A549 (cell line): ENCODE results near the gene SLC5A5. TPM values are rescaled to one million over a fixed set of nuclear protein-coding genes. Genes with fewer than 3 reads are reported as not detected.
"Not testable (repeated sequence)": the region's sequence is repeated elsewhere in the genome, so short reads cannot be mapped to it uniquely, and the experiment has no call there.

Experiments used
- ATAC-seq, 2 experiments: fragments of 200-7000 bp in 1 of 2; fragments of >200 bp in 1 of 2; cut with Nextera tagmentation in 1 of 2; cut with Tn5 transposase in 1 of 2; 3 replicates each; pipeline versions ENCODE4 v1.8.0 to v1.9.1; 2018 to 2020; ENCODE audit warnings: mild to moderate bottlenecking in 1 of 2, moderate library complexity in 1 of 2
- CTCF ChIA-PET: fragments of 300-600 bp; sonication (Branson Sonifier 250); formaldehyde crosslinking; extraction: SDS; loops from one replicate; lab custom pipeline; 2021; ENCODE audit warnings: antibody characterized with exemption, inconsistent platforms; lab: Yijun Ruan, JAX
- POLR2A ChIA-PET: fragments of 350-600 bp; formaldehyde crosslinking; extraction: SDS; loops from one replicate; lab custom pipeline; 2021; ENCODE audit warnings: antibody characterized with exemption, inconsistent platforms; lab: Yijun Ruan, JAX
- DNase-seq, 2 experiments: peaks; one replicate each; pipeline versions ENCODE4 v3.0.0 to v3.0.0-alpha.2; 2011 to 2016; ENCODE audit warnings: low read depth in 1 of 2, low spot score in 1 of 2
- FAIRE-seq: peaks from 2 replicates; lab custom pipeline; 2011; peaks lifted over from hg19 to GRCh38; lab: Jason Lieb, UNC
- H3K27ac ChIP-seq, 2 experiments: fragments of >200 bp; sonication (Bioruptor Twin); formaldehyde crosslinking; 3 replicates each; pipeline ENCODE4 v1.5.1; 2016 to 2017
- H3K4me1 ChIP-seq: fragments of >200 bp; sonication (Bioruptor Twin); formaldehyde crosslinking; 3 replicates; pipeline ENCODE4 v1.6.1; 2016
- H3K4me2 ChIP-seq: fragments of >200 bp; sonication (Bioruptor Twin); formaldehyde crosslinking; 3 replicates; pipeline ENCODE4 v1.6.1; 2016
- H3K4me3 ChIP-seq: fragments of >200 bp; sonication (Bioruptor Twin); formaldehyde crosslinking; 3 replicates; pipeline ENCODE4 v1.5.1; 2016
- H3K9me3 ChIP-seq: fragments of >200 bp; sonication (Bioruptor Twin); formaldehyde crosslinking; 3 replicates; pipeline ENCODE4 v1.6.1; 2016
- CBX2 ChIP-seq: fragments of 200-600 bp; sonication (generic); IDR thresholded peaks from 2 replicates; pipeline ENCODE4 v1.6.1; 2016; ENCODE audit warnings: low read depth, mild to moderate bottlenecking, borderline replicate concordance
- CHD4 ChIP-seq: fragments of 200-600 bp; sonication (generic); IDR thresholded peaks from 2 replicates; pipeline ENCODE4 v1.6.1; 2016; ENCODE audit warnings: antibody characterized with exemption, mild to moderate bottlenecking, borderline replicate concordance
- EHF ChIP-seq: fragments of 250-450 bp; sonication (Bioruptor Pico); IDR thresholded peaks from 2 replicates; pipeline ENCODE4 v1.5.0; 2020; ENCODE audit warnings: mild to moderate bottlenecking
- EHMT2 ChIP-seq: fragments of 200-600 bp; sonication (generic); IDR thresholded peaks from 2 replicates; pipeline ENCODE4 v1.6.1; 2016; ENCODE audit warnings: antibody characterized with exemption, low read depth, mild to moderate bottlenecking, moderate library complexity
- FOSL2 ChIP-seq, 2 experiments: fragments of 450-650 bp in 1 of 2; fragments of >200 bp in 1 of 2; sonication (Bioruptor Twin) in 1 of 2; formaldehyde crosslinking; IDR thresholded peaks; 2 replicates each; pipeline versions ENCODE4 v1.5.0 to v1.6.1; 2016 to 2020; ENCODE audit warnings: mild to moderate bottlenecking in 1 of 2, moderate library complexity in 1 of 2
- GATA3 ChIP-seq: IDR thresholded peaks from 2 replicates; pipeline ENCODE4 v1.6.1; 2012; ENCODE audit warnings: borderline replicate concordance
- HDAC2 ChIP-seq: fragments of 200-600 bp; sonication (generic); IDR thresholded peaks from 2 replicates; pipeline ENCODE4 v1.6.1; 2016
- HOXA7 ChIP-seq: fragments of 250-450 bp; sonication (Bioruptor Pico); IDR thresholded peaks from 2 replicates; pipeline ENCODE4 v1.5.0; 2020; ENCODE audit warnings: mild to moderate bottlenecking, moderate library complexity
- MAFK ChIP-seq: fragments of 450-650 bp; IDR thresholded peaks from 2 replicates; pipeline ENCODE4 v1.6.1; 2014; ENCODE audit not compliant: partially characterized antibody
- MAZ ChIP-seq: fragments of 150-350 bp; IDR thresholded peaks from 2 replicates; pipeline ENCODE4 v1.6.1; 2014; ENCODE audit warnings: antibody characterized with exemption, low read depth, low read length, borderline replicate concordance
- MYC ChIP-seq: IDR thresholded peaks from 2 replicates; pipeline ENCODE4 v1.6.1; 2012; ENCODE audit warnings: mild to moderate bottlenecking, inconsistent platforms, low read length, improper control_type of control experiment, borderline replicate concordance
- POLR2A ChIP-seq: IDR thresholded peaks from 2 replicates; pipeline ENCODE4 v1.6.1; 2012; ENCODE audit warnings: mild to moderate bottlenecking, low read length
- RARB ChIP-seq: fragments of 250-450 bp; sonication (Bioruptor Pico); IDR thresholded peaks from 2 replicates; pipeline ENCODE4 v1.8.0; 2021; ENCODE audit warnings: mild to moderate bottlenecking, moderate library complexity
- SREBF2 ChIP-seq: fragments of 450-650 bp; IDR thresholded peaks from 2 replicates; pipeline ENCODE4 v1.6.1; 2014; ENCODE audit warnings: mild to moderate bottlenecking, moderate library complexity
- TP53 ChIP-seq: fragments of 250-450 bp; sonication (Bioruptor Pico); IDR thresholded peaks from 2 replicates; pipeline ENCODE4 v1.5.0; 2021; ENCODE audit warnings: mild to moderate bottlenecking, moderate library complexity
- ZC3H11A ChIP-seq: fragments of 450-650 bp; IDR thresholded peaks from 2 replicates; pipeline ENCODE4 v1.6.1; 2014; ENCODE audit warnings: antibody characterized with exemption, mild to moderate bottlenecking
- ZSCAN20 ChIP-seq: fragments of 250-450 bp; sonication (Bioruptor Pico); IDR thresholded peaks from 2 replicates; pipeline ENCODE4 v1.8.0; 2022; ENCODE audit warnings: mild to moderate bottlenecking, moderate library complexity
- WGBS: methylation state at CpG from one replicate; pipeline ENCODE4 v1.1.6; 2017; ENCODE audit errors: missing lambda C conversion rate; 5-methylcytosine and 5-hydroxymethylcytosine counted together
- polyA plus RNA-seq, 4 experiments: library from polyadenylated mRNA; depleted of rRNA in 3 of 4; stranded (reverse); fragments of >200 nt; fragmentation: RNase III in 1 of 4; extraction: RNeasy Plus Mini Kit Qiagen cat#74134 plus additional on column Dnase treatment in 1 of 4; gene quantifications; 2 replicates in 3 of 4; 3 replicates in 1 of 4; pipeline ENCODE4 v1.2.3, GENCODE V29; 2011 to 2017
- TF ChIP-seq, protein P1 (sequence below): fragments of >200 bp; sonication (Bioruptor Twin); formaldehyde crosslinking; IDR thresholded peaks from 3 replicates; pipeline ENCODE4 v1.5.1; 2016
- TF ChIP-seq, protein P2 (sequence below): IDR thresholded peaks from 2 replicates; pipeline ENCODE4 v1.6.1; 2012
- TF ChIP-seq, protein P3 (sequence below): fragments of >200 bp; sonication (Bioruptor Twin); formaldehyde crosslinking; IDR thresholded peaks from 2 replicates; pipeline ENCODE4 v1.6.1; 2016
- TF ChIP-seq, protein P4 (sequence below): fragments of 150-350 bp; IDR thresholded peaks from 2 replicates; pipeline ENCODE4 v1.6.1; 2014; ENCODE audit warnings: low read depth, mild to moderate bottlenecking, low read length

SLC5A5 gene
- polyA plus RNA-seq, 2 of the 4 experiments (the other 2 are of a cell fraction), result 0.06 to 0.25 TPM

- DNase-seq (no peak), FAIRE-seq (no peak), ATAC-seq (no peak)
- POLR2A ChIA-PET, result no interaction called here
- Histone ChIP-seq H3K4me3 (no peak overlapping the region), H3K4me2 (no peak overlapping the region), H3K9me3 (0 out of 3 replicates have a peak, but pooled peaks cover 5% of the 10 kb centered on the region), H3K27ac (no peak overlapping the region), H3K4me1 (peaks cover 8% of the 10 kb centered on the region)
- CTCF ChIA-PET, result interaction anchor here (0.6 to 2.1 kb wide), 5 partner anchors 22 to 238 kb away, joined by 3 to 7 read pairs (median 4); partner anchors contain the start of gene CCDC124
- TF ChIP-seq ZC3H11A (no peak), MAZ (no peak), HDAC2 (no peak), CBX2 (no peak), ZSCAN20 (CRISPR knock-in tag) (no peak), HOXA7 (no peak), POLR2A (no peak), EHF (CRISPR knock-in tag) (no peak), RARB (no peak), MAFK (no peak), TP53 (CRISPR knock-in tag) (no peak), EHMT2 (no peak)
- TF ChIP-seq, protein P1, sequence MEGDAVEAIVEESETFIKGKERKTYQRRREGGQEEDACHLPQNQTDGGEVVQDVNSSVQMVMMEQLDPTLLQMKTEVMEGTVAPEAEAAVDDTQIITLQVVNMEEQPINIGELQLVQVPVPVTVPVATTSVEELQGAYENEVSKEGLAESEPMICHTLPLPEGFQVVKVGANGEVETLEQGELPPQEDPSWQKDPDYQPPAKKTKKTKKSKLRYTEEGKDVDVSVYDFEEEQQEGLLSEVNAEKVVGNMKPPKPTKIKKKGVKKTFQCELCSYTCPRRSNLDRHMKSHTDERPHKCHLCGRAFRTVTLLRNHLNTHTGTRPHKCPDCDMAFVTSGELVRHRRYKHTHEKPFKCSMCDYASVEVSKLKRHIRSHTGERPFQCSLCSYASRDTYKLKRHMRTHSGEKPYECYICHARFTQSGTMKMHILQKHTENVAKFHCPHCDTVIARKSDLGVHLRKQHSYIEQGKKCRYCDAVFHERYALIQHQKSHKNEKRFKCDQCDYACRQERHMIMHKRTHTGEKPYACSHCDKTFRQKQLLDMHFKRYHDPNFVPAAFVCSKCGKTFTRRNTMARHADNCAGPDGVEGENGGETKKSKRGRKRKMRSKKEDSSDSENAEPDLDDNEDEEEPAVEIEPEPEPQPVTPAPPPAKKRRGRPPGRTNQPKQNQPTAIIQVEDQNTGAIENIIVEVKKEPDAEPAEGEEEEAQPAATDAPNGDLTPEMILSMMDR, result no peak
- TF ChIP-seq, protein P2, sequence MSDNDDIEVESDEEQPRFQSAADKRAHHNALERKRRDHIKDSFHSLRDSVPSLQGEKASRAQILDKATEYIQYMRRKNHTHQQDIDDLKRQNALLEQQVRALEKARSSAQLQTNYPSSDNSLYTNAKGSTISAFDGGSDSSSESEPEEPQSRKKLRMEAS, result no peak
- TF ChIP-seq, protein P3, sequence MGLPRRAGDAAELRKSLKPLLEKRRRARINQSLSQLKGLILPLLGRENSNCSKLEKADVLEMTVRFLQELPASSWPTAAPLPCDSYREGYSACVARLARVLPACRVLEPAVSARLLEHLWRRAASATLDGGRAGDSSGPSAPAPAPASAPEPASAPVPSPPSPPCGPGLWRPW, result no peak
- TF ChIP-seq, protein P4, sequence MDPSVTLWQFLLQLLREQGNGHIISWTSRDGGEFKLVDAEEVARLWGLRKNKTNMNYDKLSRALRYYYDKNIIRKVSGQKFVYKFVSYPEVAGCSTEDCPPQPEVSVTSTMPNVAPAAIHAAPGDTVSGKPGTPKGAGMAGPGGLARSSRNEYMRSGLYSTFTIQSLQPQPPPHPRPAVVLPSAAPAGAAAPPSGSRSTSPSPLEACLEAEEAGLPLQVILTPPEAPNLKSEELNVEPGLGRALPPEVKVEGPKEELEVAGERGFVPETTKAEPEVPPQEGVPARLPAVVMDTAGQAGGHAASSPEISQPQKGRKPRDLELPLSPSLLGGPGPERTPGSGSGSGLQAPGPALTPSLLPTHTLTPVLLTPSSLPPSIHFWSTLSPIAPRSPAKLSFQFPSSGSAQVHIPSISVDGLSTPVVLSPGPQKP, result no peak
- 72% methylated on average over 11 of the region's 11 CpGs for WGBS
Observed at GRCh38 chr19:17910791-17911360, 39.1 kb downstream of the SLC5A5 start.

DNA sequence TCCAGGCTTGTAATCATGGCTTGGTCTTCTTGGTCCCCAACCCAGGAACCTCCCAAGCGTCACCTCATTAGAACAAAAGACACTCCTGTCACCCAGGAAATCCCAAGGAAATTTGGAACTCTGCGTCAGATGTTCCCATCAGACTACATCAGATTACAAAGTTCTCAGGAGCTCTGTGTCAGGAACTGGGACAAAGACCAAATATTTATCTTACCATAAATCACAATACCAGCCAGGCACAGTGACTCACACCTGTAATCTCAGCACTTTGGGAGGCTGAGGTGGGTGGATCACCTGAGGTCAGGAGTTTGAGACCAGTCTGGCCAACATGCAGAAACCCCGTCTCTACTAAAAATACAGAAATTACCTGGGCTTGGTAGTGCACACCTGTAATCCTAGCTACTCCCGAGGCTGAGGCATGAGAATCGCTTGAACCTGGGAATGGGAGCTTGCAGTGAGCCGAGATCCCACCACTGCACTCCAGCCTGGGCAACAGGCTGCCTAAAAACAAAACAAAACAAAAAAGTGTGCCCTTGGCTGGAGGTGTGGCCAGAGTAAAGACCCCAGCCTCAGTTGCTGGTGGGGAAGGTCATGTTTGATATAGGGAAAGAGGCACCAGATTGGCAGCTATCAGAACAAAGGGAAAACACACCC lies 44.3 kb downstream of the SLC5A5 start:
- peak; percentile 36 to 73 for DNase-seq
- peak overlapping the region; percentile 53 for H3K4me2 ChIP-seq
- H3K4me3 ChIP-seq, result no peak overlapping the region
- H3K9me3 ChIP-seq, result no peaks in the 10 kb centered on the region
- FAIRE-seq, result no peak
- POLR2A ChIA-PET, result interaction anchor here (0.7 to 1.2 kb wide), 2 partner anchors 17 to 57 kb away, joined by 3 to 4 read pairs; partner anchors contain the start of genes CCDC124 and RPL18A
- peak in 1 of 2 experiments; percentile 76; a peak in 4 of 6 replicates for ATAC-seq
- CTCF ChIA-PET, result interaction anchor here (1.6 to 3.0 kb wide), 4 partner anchors 16 to 80 kb away, joined by 4 to 12 read pairs (median 9); partner anchors contain the start of gene CCDC124
- peaks cover 17% of the 10 kb centered on the region for H3K4me1 ChIP-seq
- 9% methylated on average over 6 of the region's 6 CpGs for WGBS
- peak overlapping the region; percentile 42 to 60; a peak in 3 of 6 replicates for H3K27ac ChIP-seq
- TF ChIP-seq GATA3 (peak; percentile 33; the same call in 1 of the 2 replicates), MYC (no peak), SREBF2 (no peak), CHD4 (peak; percentile 64; the same call in 1 of the 2 replicates), FOSL2 (IDR thresholded peaks at IDR 0.05) (no peak), FOSL2 (CRISPR knock-in tag; IDR thresholded peaks at IDR 0.05) (peak; percentile 63), MAFK (no peak)

DNA sequence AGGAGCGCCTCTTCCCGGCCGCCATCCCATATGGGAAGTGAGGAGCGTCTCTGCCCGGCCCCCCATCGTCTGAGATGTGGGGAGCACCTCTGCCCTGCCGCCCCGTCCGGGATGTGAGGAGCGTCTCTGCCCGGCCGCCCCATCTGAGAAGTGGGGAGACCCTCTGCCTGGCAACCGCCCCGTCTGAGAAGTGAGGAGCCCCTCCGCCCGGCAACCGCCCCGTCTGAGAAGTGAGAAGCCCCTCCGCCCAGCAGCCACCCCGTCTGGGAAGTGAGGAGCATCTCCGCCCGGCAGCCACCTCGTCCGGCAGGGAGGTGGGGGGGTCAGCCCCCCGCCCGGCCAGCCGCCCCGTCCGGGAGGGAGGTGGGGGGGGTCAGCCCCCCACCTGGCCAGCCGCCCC lies 46.4 kb downstream of the SLC5A5 start:
- WGBS, result no CpG with 5 or more reads among the region's 30 CpGs
- H3K4me3 ChIP-seq, ATAC-seq, H3K27ac ChIP-seq, POLR2A ChIA-PET, H3K9me3 ChIP-seq, DNase-seq, CTCF ChIA-PET, H3K4me2 ChIP-seq, FAIRE-seq: not testable (repeated sequence)
- H3K4me1 ChIP-seq, result peaks cover 17% of the 10 kb centered on the region

DNA sequence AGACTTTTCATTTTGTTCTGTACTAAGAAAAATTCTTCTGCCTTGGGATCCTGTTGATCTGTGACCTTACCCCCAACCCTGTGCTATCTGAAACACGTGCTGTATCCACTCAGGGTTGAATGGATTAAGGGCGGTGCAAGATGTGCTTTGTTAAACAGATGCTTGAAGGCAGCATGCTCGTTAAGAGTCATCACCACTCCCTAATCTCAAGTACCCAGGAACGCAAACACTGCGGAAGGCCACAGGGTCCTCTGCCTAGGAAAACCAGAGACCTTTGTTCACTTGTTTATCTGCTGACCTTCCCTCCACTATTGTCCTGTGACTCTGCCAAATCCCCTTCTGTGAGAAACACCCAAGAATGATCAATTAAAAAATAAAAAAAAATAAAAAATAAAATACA lies 47.4 kb downstream of the SLC5A5 start:
- H3K27ac ChIP-seq, POLR2A ChIA-PET, DNase-seq, H3K4me3 ChIP-seq, H3K9me3 ChIP-seq, ATAC-seq, H3K4me2 ChIP-seq, FAIRE-seq: not testable (repeated sequence)
- WGBS, result 80% methylated on average over 1 of the region's 5 CpGs
- CTCF ChIA-PET, result interaction anchor here (2.8 kb wide), 1 partner anchor 48 kb away, joined by 20 read pairs; the partner anchor contains the start of gene SLC5A5
- peaks cover 17% of the 10 kb centered on the region for H3K4me1 ChIP-seq
